Measurements from ENCODE around the gene RPS16. TPM values are rescaled to one million over a fixed set of nuclear protein-coding genes. Genes with fewer than 3 reads are reported as not detected.

RPS16 gene
- total and polyA plus RNA-seq, 2 of the 13 experiments (the other 11 are each of a cell fraction or from before 2014, with no cell fraction given), result 488 to 2,583 TPM

DNA sequence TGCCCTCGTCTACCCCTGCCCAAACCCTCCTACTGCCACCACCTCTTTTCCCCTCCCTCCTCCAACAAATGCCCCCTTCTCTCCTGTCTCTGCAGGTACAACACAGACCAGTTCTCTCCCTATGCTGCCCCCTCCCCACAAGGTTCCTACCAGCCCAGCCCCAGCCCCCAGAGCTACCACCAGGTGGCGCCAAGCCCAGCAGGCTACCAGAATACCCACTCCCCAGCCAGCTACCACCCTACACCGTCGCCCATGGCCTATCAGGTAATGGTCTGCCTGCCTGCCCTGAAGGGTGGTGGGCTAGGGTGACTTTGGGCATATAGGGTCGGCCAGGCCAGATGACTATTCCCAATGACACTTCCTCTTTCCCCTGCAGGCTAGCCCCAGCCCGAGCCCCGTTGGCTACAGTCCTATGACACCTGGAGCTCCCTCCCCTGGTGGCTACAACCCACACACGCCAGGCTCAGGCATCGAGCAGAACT lies 38.4 kb upstream of the RPS16 start (continued):
- TF ChIP-seq NRL (CRISPR knock-in tag; IDR thresholded peaks at IDR 0.05; ENCODE audit: borderline replicate concordance) (no peak; the same call in 1 of the 2 replicates), TEAD2 (CRISPR knock-in tag; IDR thresholded peaks at IDR 0.05) (no peak), ATF1 (CRISPR knock-in tag; IDR thresholded peaks at IDR 0.05) (no peak), ASH2L (IDR thresholded peaks at IDR 0.05; ENCODE audit: insufficient read length, low read depth, low read length) (no peak), RORA (CRISPR knock-in tag; IDR thresholded peaks at IDR 0.05) (no peak), SMC3 (IDR thresholded peaks at IDR 0.05; ENCODE audit: low read length) (peak; percentile 20; the same call in 1 of the 2 replicates), REL (CRISPR knock-in tag; conservative IDR thresholded peaks at IDR 0.05) (no peak), PCBP1 (IDR thresholded peaks at IDR 0.05; ENCODE audit: borderline replicate concordance, low read depth, low read length) (0 out of 2 replicates have a peak, but pooled peaks have one; percentile 22), SYNCRIP (IDR thresholded peaks at IDR 0.05; ENCODE audit: insufficient read depth, low read depth, low read length) (no peak), HNRNPH1 (optimal IDR thresholded peaks at IDR 0.05; ENCODE audit: low read depth, low read length) (no peak), ZFP90 (CRISPR knock-in tag; IDR thresholded peaks at IDR 0.05; ENCODE audit: borderline replicate concordance) (0 out of 2 replicates have a peak, but pooled peaks have one; percentile 48), TCF12 (IDR thresholded peaks at IDR 0.05) (no peak), TCF12 (CRISPR knock-in tag; IDR thresholded peaks at IDR 0.05) (no peak), NR2C2 (CRISPR knock-in tag; IDR thresholded peaks at IDR 0.05; ENCODE audit: borderline replicate concordance) (no peak), SUZ12 (IDR thresholded peaks at IDR 0.05; ENCODE audit: low read depth, low read length) (no peak), ZNF775 (CRISPR knock-in tag; IDR thresholded peaks at IDR 0.05; ENCODE audit: borderline replicate concordance) (no peak), ZNF350 (CRISPR knock-in tag; IDR thresholded peaks at IDR 0.05; ENCODE audit: borderline replicate concordance, low read depth) (peak; percentile 45; the same call in 1 of the 2 replicates), KDM6A (CRISPR knock-in tag; IDR thresholded peaks at IDR 0.05; ENCODE audit: low read depth) (no peak), WIZ (CRISPR knock-in tag; IDR thresholded peaks at IDR 0.05) (no peak), MXD1 (CRISPR knock-in tag; IDR thresholded peaks at IDR 0.05) (no peak), GLI4 (CRISPR knock-in tag; IDR thresholded peaks at IDR 0.05; ENCODE audit: borderline replicate concordance) (no peak), KAT7 (CRISPR knock-in tag; IDR thresholded peaks at IDR 0.05; ENCODE audit: borderline replicate concordance) (no peak), ZNF776 (CRISPR knock-in tag; IDR thresholded peaks at IDR 0.05) (no peak), NR2F1 (CRISPR knock-in tag; IDR thresholded peaks at IDR 0.05) (no peak), ZNF235 (CRISPR knock-in tag; IDR thresholded peaks at IDR 0.05; ENCODE audit: borderline replicate concordance) (no peak)
- TF ChIP-seq, protein P1, sequence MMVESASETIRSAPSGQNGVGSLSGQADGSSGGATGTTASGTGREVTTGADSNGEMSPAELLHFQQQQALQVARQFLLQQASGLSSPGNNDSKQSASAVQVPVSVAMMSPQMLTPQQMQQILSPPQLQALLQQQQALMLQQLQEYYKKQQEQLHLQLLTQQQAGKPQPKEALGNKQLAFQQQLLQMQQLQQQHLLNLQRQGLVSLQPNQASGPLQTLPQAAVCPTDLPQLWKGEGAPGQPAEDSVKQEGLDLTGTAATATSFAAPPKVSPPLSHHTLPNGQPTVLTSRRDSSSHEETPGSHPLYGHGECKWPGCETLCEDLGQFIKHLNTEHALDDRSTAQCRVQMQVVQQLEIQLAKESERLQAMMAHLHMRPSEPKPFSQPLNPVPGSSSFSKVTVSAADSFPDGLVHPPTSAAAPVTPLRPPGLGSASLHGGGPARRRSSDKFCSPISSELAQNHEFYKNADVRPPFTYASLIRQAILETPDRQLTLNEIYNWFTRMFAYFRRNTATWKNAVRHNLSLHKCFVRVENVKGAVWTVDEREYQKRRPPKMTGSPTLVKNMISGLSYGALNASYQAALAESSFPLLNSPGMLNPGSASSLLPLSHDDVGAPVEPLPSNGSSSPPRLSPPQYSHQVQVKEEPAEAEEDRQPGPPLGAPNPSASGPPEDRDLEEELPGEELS (CRISPR knock-in tag; IDR thresholded peaks at IDR 0.05), result no peak

Data from HepG2 (cell line).